Subcutaneous adipose tissue (tissue), 4 donors: ENCODE results near the gene CACNG6. TPM values are rescaled to one million over a fixed set of nuclear protein-coding genes. Genes with fewer than 3 reads are reported as not detected.

Experiments used
- CTCF ChIP-seq: fragments of 450-650 bp; IDR thresholded peaks from one replicate; pipeline ENCODE4 v1.5.1; 2016; ENCODE audit warnings: low read depth, mild to moderate bottlenecking, control low read depth, antibody characterized with exemption, moderate library complexity
- total RNA-seq, 4 donors: library from RNA; depleted of rRNA; stranded (reverse); fragments of >200 nt; gene quantifications; one replicate each; pipeline ENCODE4 v1.1.0, GENCODE V29; 2016

Gene CACNG6
- total RNA-seq, 4 donors from 2014 or later: not detected

- no peak for TF ChIP-seq CTCF
Measured at GRCh38 chr19:53951436-53951835, 40.0 kb upstream of the CACNG6 start.

- TF ChIP-seq CTCF: no peak
Measured at GRCh38 chr19:53951947-53952346, 39.5 kb upstream of the CACNG6 start.

- no peak for TF ChIP-seq CTCF
Measured at GRCh38 chr19:53953383-53953782, 38.1 kb upstream of the CACNG6 start.

- no peak for TF ChIP-seq CTCF
Measured at GRCh38 chr19:53957448-53958167, 33.8 kb upstream of the CACNG6 start.

GRCh38 chr19:53958168-53958571 lies 33.3 kb upstream of the CACNG6 start:
- no peak for TF ChIP-seq CTCF

GRCh38 chr19:53958823-53959757 lies 32.3 kb upstream of the CACNG6 start:
- no peak for TF ChIP-seq CTCF

GRCh38 chr19:53960187-53960586 lies 31.2 kb upstream of the CACNG6 start:
- TF ChIP-seq CTCF: no peak
